ENCODE results near the gene KICS2. TPM values are rescaled to one million over a fixed set of nuclear protein-coding genes. Genes with fewer than 3 reads are reported as not detected.

KICS2 gene
- total and polyA plus RNA-seq, 2 donors, result 4.4 to 9.9 TPM

GRCh38 chr12:64255249-64255648 is 33.2 kb upstream of the KICS2 start:
- 86% methylated on average over 4 of the region's 4 CpGs for WGBS
- Histone ChIP-seq H3K36me3 (ENCODE audit: control insufficient read depth in 2 of 2, insufficient read depth in 2 of 2, low read length in 1 of 2) (no peaks in the 10 kb centered on the region), H3K27ac (ENCODE audit: low read depth in 1 of 2, low read length in 1 of 2) (no peak overlapping the region), H3K27me3 (ENCODE audit: control insufficient read depth in 2 of 2, insufficient read depth in 1 of 2, low read length in 1 of 2) (no peaks in the 10 kb centered on the region), H3K9me3 (ENCODE audit: control insufficient read depth in 2 of 2, insufficient read depth in 1 of 2, low read length in 1 of 2) (no peaks in the 10 kb centered on the region), H3K4me1 (ENCODE audit: control insufficient read depth in 2 of 2, insufficient read depth in 2 of 2, low read length in 2 of 2) (no peaks in the 10 kb centered on the region), H3K4me3 (ENCODE audit: low read length in 2 of 2) (no peak overlapping the region)
- no peak for DNase-seq (ENCODE audit: low read depth in 6 of 9, low spot score in 9 of 9)

- H3K4me1 ChIP-seq (ENCODE audit: control insufficient read depth in 2 of 2, insufficient read depth in 2 of 2, low read length in 2 of 2), result no peaks in the 10 kb centered on the region
- no peaks in the 10 kb centered on the region for H3K9me3 ChIP-seq (ENCODE audit: control insufficient read depth in 2 of 2, insufficient read depth in 1 of 2, low read length in 1 of 2)
- 66% methylated on average over 1 of the region's 1 CpG for WGBS
- H3K27me3 ChIP-seq (ENCODE audit: control insufficient read depth in 2 of 2, insufficient read depth in 1 of 2, low read length in 1 of 2), result no peaks in the 10 kb centered on the region
- no peak overlapping the region for H3K4me3 ChIP-seq (ENCODE audit: low read length in 2 of 2)
- no peaks in the 10 kb centered on the region for H3K36me3 ChIP-seq (ENCODE audit: control insufficient read depth in 2 of 2, insufficient read depth in 2 of 2, low read length in 1 of 2)
- DNase-seq (ENCODE audit: low read depth in 6 of 9, low spot score in 9 of 9), result no peak
- no peak overlapping the region for H3K27ac ChIP-seq (ENCODE audit: low read depth in 1 of 2, low read length in 1 of 2)
Observed at GRCh38 chr12:64253356-64253755, 31.3 kb upstream of the KICS2 start.

- DNase-seq (ENCODE audit: low read depth in 6 of 9, low spot score in 9 of 9), result no peak
- Histone ChIP-seq H3K27me3 (ENCODE audit: control insufficient read depth in 2 of 2, insufficient read depth in 1 of 2, low read length in 1 of 2) (no peaks in the 10 kb centered on the region), H3K4me3 (ENCODE audit: low read length in 2 of 2) (no peak overlapping the region), H3K9me3 (ENCODE audit: control insufficient read depth in 2 of 2, insufficient read depth in 1 of 2, low read length in 1 of 2) (no peaks in the 10 kb centered on the region), H3K4me1 (ENCODE audit: control insufficient read depth in 2 of 2, insufficient read depth in 2 of 2, low read length in 2 of 2) (no peaks in the 10 kb centered on the region), H3K27ac (ENCODE audit: low read depth in 1 of 2, low read length in 1 of 2) (no peak overlapping the region), H3K36me3 (ENCODE audit: control insufficient read depth in 2 of 2, insufficient read depth in 2 of 2, low read length in 1 of 2) (no peaks in the 10 kb centered on the region)
- WGBS, result 92% methylated on average over 3 of the region's 3 CpGs
Observed at GRCh38 chr12:64252681-64253080, 30.6 kb upstream of the KICS2 start.

- 98% methylated on average over 4 of the region's 4 CpGs for WGBS
- Histone ChIP-seq H3K36me3 (ENCODE audit: control insufficient read depth in 2 of 2, insufficient read depth in 2 of 2, low read length in 1 of 2) (no peaks in the 10 kb centered on the region), H3K9me3 (ENCODE audit: control insufficient read depth in 2 of 2, insufficient read depth in 1 of 2, low read length in 1 of 2) (no peaks in the 10 kb centered on the region), H3K4me1 (ENCODE audit: control insufficient read depth in 2 of 2, insufficient read depth in 2 of 2, low read length in 2 of 2) (no peaks in the 10 kb centered on the region), H3K27ac (ENCODE audit: low read depth in 1 of 2, low read length in 1 of 2) (no peak overlapping the region), H3K4me3 (ENCODE audit: low read length in 2 of 2) (no peak overlapping the region), H3K27me3 (ENCODE audit: control insufficient read depth in 2 of 2, insufficient read depth in 1 of 2, low read length in 1 of 2) (no peaks in the 10 kb centered on the region)
- no peak for DNase-seq (ENCODE audit: low read depth in 6 of 9, low spot score in 9 of 9)
Observed at GRCh38 chr12:64243809-64244208, 21.7 kb upstream of the KICS2 start.

GRCh38 chr12:64240781-64241180 is 18.7 kb upstream of the KICS2 start:
- DNase-seq (ENCODE audit: low read depth in 6 of 9, low spot score in 9 of 9), result no peak
- Histone ChIP-seq H3K9me3 (ENCODE audit: control insufficient read depth in 2 of 2, insufficient read depth in 1 of 2, low read length in 1 of 2) (no peaks in the 10 kb centered on the region), H3K36me3 (ENCODE audit: control insufficient read depth in 2 of 2, insufficient read depth in 2 of 2, low read length in 1 of 2) (no peaks in the 10 kb centered on the region), H3K27me3 (ENCODE audit: control insufficient read depth in 2 of 2, insufficient read depth in 1 of 2, low read length in 1 of 2) (no peaks in the 10 kb centered on the region), H3K4me3 (ENCODE audit: low read length in 2 of 2) (no peak overlapping the region), H3K4me1 (ENCODE audit: control insufficient read depth in 2 of 2, insufficient read depth in 2 of 2, low read length in 2 of 2) (no peaks in the 10 kb centered on the region), H3K27ac (ENCODE audit: low read depth in 1 of 2, low read length in 1 of 2) (no peak overlapping the region)
- WGBS, result 97% methylated on average over 3 of the region's 3 CpGs

GRCh38 chr12:64237382-64237781 is 15.3 kb upstream of the KICS2 start:
- H3K36me3 ChIP-seq (ENCODE audit: control insufficient read depth in 2 of 2, insufficient read depth in 2 of 2, low read length in 1 of 2), result no peaks in the 10 kb centered on the region
- H3K4me3 ChIP-seq (ENCODE audit: low read length in 2 of 2), result no peak overlapping the region
- H3K27me3 ChIP-seq (ENCODE audit: control insufficient read depth in 2 of 2, insufficient read depth in 1 of 2, low read length in 1 of 2), result no peaks in the 10 kb centered on the region
- no peaks in the 10 kb centered on the region for H3K4me1 ChIP-seq (ENCODE audit: control insufficient read depth in 2 of 2, insufficient read depth in 2 of 2, low read length in 2 of 2)
- no peaks in the 10 kb centered on the region for H3K9me3 ChIP-seq (ENCODE audit: control insufficient read depth in 2 of 2, insufficient read depth in 1 of 2, low read length in 1 of 2)
- H3K27ac ChIP-seq (ENCODE audit: low read depth in 1 of 2, low read length in 1 of 2), result no peak overlapping the region
- DNase-seq (ENCODE audit: low read depth in 6 of 9, low spot score in 9 of 9), result no peak

GRCh38 chr12:64236549-64236948 is 14.5 kb upstream of the KICS2 start:
- H3K36me3 ChIP-seq (ENCODE audit: control insufficient read depth in 2 of 2, insufficient read depth in 2 of 2, low read length in 1 of 2), result no peaks in the 10 kb centered on the region
- no peak for DNase-seq (ENCODE audit: low read depth in 6 of 9, low spot score in 9 of 9)
- H3K4me1 ChIP-seq (ENCODE audit: control insufficient read depth in 2 of 2, insufficient read depth in 2 of 2, low read length in 2 of 2), result no peaks in the 10 kb centered on the region
- no peaks in the 10 kb centered on the region for H3K9me3 ChIP-seq (ENCODE audit: control insufficient read depth in 2 of 2, insufficient read depth in 1 of 2, low read length in 1 of 2)
- H3K27ac ChIP-seq (ENCODE audit: low read depth in 1 of 2, low read length in 1 of 2), result no peak overlapping the region
- H3K27me3 ChIP-seq (ENCODE audit: control insufficient read depth in 2 of 2, insufficient read depth in 1 of 2, low read length in 1 of 2), result no peaks in the 10 kb centered on the region
- no peak overlapping the region for H3K4me3 ChIP-seq (ENCODE audit: low read length in 2 of 2)

GRCh38 chr12:64232196-64232595 is 10.1 kb upstream of the KICS2 start:
- H3K4me3 ChIP-seq (ENCODE audit: low read length in 2 of 2), result no peak overlapping the region
- H3K4me1 ChIP-seq (ENCODE audit: control insufficient read depth in 2 of 2, insufficient read depth in 2 of 2, low read length in 2 of 2), result no peaks in the 10 kb centered on the region
- no peaks in the 10 kb centered on the region for H3K9me3 ChIP-seq (ENCODE audit: control insufficient read depth in 2 of 2, insufficient read depth in 1 of 2, low read length in 1 of 2)
- DNase-seq (ENCODE audit: low read depth in 6 of 9, low spot score in 9 of 9), result no peak
- no peaks in the 10 kb centered on the region for H3K27me3 ChIP-seq (ENCODE audit: control insufficient read depth in 2 of 2, insufficient read depth in 1 of 2, low read length in 1 of 2)
- no peak overlapping the region for H3K27ac ChIP-seq (ENCODE audit: low read depth in 1 of 2, low read length in 1 of 2)
- H3K36me3 ChIP-seq (ENCODE audit: control insufficient read depth in 2 of 2, insufficient read depth in 2 of 2, low read length in 1 of 2), result no peaks in the 10 kb centered on the region
- WGBS, result 88% methylated on average over 1 of the region's 1 CpG

GRCh38 chr12:64229796-64230195 is 7.7 kb upstream of the KICS2 start:
- Histone ChIP-seq H3K36me3 (ENCODE audit: control insufficient read depth in 2 of 2, insufficient read depth in 2 of 2, low read length in 1 of 2) (no peaks in the 10 kb centered on the region), H3K27ac (ENCODE audit: low read depth in 1 of 2, low read length in 1 of 2) (no peak overlapping the region), H3K27me3 (ENCODE audit: control insufficient read depth in 2 of 2, insufficient read depth in 1 of 2, low read length in 1 of 2) (no peaks in the 10 kb centered on the region), H3K9me3 (ENCODE audit: control insufficient read depth in 2 of 2, insufficient read depth in 1 of 2, low read length in 1 of 2) (no peaks in the 10 kb centered on the region), H3K4me3 (ENCODE audit: low read length in 2 of 2) (no peak overlapping the region), H3K4me1 (ENCODE audit: control insufficient read depth in 2 of 2, insufficient read depth in 2 of 2, low read length in 2 of 2) (no peaks in the 10 kb centered on the region)
- WGBS, result 94% methylated on average over 5 of the region's 5 CpGs
- no peak for DNase-seq (ENCODE audit: low read depth in 6 of 9, low spot score in 9 of 9)

GRCh38 chr12:64229240-64229639 is 7.1 kb upstream of the KICS2 start:
- no peaks in the 10 kb centered on the region for H3K4me1 ChIP-seq (ENCODE audit: control insufficient read depth in 2 of 2, insufficient read depth in 2 of 2, low read length in 2 of 2)
- 80% methylated on average over 4 of the region's 4 CpGs for WGBS

More at GRCh38 chr12:64229240-64229639, 7.1 kb upstream of the KICS2 start:
- Histone ChIP-seq H3K9me3 (ENCODE audit: control insufficient read depth in 2 of 2, insufficient read depth in 1 of 2, low read length in 1 of 2) (no peaks in the 10 kb centered on the region), H3K27ac (ENCODE audit: low read depth in 1 of 2, low read length in 1 of 2) (no peak overlapping the region), H3K4me3 (ENCODE audit: low read length in 2 of 2) (no peak overlapping the region), H3K36me3 (ENCODE audit: control insufficient read depth in 2 of 2, insufficient read depth in 2 of 2, low read length in 1 of 2) (no peaks in the 10 kb centered on the region), H3K27me3 (ENCODE audit: control insufficient read depth in 2 of 2, insufficient read depth in 1 of 2, low read length in 1 of 2) (no peaks in the 10 kb centered on the region)
- DNase-seq (ENCODE audit: low read depth in 6 of 9, low spot score in 9 of 9), result no peak

Data from thymus (tissue), 11 donors.